Activated T-helper 17 cell treated with anti-CD3 and anti-CD28 coated beads, Interleukin-2, amount 50 U/mL, for 72 hours (primary cell): ENCODE results near the gene SH3D19. TPM values are rescaled to one million over a fixed set of nuclear protein-coding genes. Genes with fewer than 3 reads are reported as not detected.
A peak's percentile ranks its signal among the peaks of the same experiment; 100 is the strongest.
"Not testable (repeated sequence)": the region's sequence is repeated elsewhere in the genome, so short reads cannot be mapped to it uniquely, and the experiment has no call there.

ENCODE experiments used
- ATAC-seq: fragments of 150-1000 bp; cut with Tn5 transposase; replicated peaks from 2 replicates; pipeline ENCODE4 v1.10.0; 2021; ENCODE audit warnings: mild to moderate bottlenecking, moderate library complexity
- H3K27ac Mint-ChIP-seq: one replicate; pipeline ENCODE4 v1.8.0; 2022; ENCODE audit warnings: mixed read lengths
- H3K27me3 Mint-ChIP-seq: one replicate; pipeline ENCODE4 v1.8.0; 2022; ENCODE audit warnings: mixed read lengths
- H3K36me3 Mint-ChIP-seq: one replicate; pipeline ENCODE4 v1.8.0; 2022; ENCODE audit warnings: low read depth, mild to moderate bottlenecking, mixed read lengths
- H3K4me1 Mint-ChIP-seq: one replicate; pipeline ENCODE4 v1.8.0; 2022; ENCODE audit warnings: mixed read lengths
- H3K4me3 Mint-ChIP-seq: one replicate; pipeline ENCODE4 v1.8.0; 2022; ENCODE audit warnings: mild to moderate bottlenecking, mixed read lengths
- H3K9me3 Mint-ChIP-seq: one replicate; pipeline ENCODE4 v1.8.0; 2022; ENCODE audit warnings: mixed read lengths
- total RNA-seq, 2 donors: library from RNA; stranded (reverse); gene quantifications; one replicate each; pipeline ENCODE4 v1.2.3, GENCODE V29; 2022

SH3D19 gene
- total RNA-seq, 2 donors from 2014 or later = 1.1 TPM; not detected in 1

DNA sequence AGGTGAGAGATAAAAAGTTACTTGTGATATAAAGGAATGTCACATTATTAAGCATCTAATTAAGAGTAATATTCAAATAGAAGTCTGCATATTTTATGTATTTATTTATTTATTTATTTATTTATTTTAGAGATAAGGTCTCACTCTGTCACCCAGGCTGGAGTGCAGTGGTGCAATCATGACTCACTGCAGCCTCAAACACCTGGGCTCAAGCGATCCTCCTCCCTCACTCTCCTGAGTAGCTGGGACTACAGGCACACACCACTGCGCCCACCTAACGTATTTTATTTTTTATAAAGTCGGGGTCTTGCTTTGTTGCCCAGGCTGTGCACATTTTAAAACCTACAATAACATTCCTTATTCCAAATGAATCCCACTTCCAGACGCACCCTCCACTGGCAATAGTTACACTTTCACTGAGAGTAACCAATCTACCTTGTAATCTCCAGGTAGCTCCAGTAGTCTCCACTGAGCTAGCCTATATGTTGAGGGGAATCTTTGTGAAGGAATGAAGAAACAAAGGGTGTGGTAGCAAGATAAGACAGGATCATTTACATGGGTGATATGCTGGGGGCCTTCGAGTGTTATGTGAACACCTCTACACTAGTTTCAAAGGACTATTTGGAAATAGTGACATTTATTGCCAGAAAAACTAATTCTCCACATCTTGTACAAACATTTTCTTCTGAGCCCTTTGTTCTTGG lies 11.9 kb downstream of the SH3D19 start:
- H3K9me3 Mint-ChIP-seq = no peaks in the 10 kb centered on the region
- H3K27me3 Mint-ChIP-seq = peaks cover 7% of the 10 kb centered on the region
- no peak overlapping the region for H3K4me3 Mint-ChIP-seq
- ATAC-seq = no peak
- no peak overlapping the region for H3K27ac Mint-ChIP-seq
- H3K36me3 Mint-ChIP-seq = no peaks in the 10 kb centered on the region
- H3K4me1 Mint-ChIP-seq = no peaks in the 10 kb centered on the region

DNA sequence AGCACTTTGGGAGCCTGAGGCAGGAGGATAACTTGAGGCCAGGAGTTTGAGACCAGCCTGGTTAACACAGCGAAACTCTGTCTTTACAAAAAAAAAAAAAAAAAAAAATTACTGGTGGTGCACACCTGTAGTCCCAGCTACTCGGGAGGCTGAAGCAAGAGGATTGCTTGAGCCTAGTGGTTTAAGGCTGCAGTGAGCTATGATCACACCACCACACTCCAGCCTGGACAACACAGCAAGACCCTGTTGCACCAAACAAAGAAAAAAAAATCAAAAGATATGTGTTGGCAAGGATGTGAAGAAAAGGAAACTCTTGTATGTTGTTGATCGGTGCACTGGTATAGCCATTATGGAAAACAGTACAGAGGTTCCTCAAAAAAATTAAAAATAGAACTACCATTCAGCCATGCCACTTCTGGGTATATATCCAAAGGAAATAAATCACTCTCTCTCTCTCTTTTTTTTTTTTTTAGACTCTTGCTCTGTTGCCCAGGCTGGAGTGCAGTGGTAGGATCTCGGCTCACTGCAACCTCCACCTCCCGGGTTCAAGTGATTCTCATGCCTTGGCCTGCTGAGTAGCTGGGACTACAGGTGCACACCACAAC lies 15.2 kb downstream of the SH3D19 start:
- Mint-ChIP-seq H3K36me3 (no peaks in the 10 kb centered on the region), H3K27ac (no peak overlapping the region), H3K9me3 (no peaks in the 10 kb centered on the region), H3K4me1 (no peaks in the 10 kb centered on the region), H3K27me3 (peaks cover 3% of the 10 kb centered on the region), H3K4me3 (no peak overlapping the region)
- ATAC-seq = no peak

DNA sequence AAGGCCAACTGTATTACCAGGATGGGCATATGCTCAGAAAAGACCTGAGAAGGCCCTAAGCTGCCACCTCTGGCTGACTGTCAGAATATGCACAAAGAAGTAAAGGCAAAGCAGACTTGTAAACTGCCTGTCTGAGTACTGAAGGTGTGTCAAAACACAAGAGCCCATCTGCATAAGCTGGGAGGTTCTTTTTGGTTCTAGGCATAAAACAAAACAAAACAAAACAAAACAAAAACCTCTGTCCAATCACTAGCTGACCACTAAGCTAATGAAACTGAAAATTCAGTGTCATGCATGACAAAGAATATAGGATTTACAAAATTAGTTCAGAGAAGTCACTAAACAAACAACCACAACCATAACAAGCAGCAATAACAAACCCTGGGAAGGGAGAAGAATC lies 20.6 kb downstream of the SH3D19 start:
- Mint-ChIP-seq H3K9me3 (no peaks in the 10 kb centered on the region), H3K4me1 (no peaks in the 10 kb centered on the region)

DNA sequence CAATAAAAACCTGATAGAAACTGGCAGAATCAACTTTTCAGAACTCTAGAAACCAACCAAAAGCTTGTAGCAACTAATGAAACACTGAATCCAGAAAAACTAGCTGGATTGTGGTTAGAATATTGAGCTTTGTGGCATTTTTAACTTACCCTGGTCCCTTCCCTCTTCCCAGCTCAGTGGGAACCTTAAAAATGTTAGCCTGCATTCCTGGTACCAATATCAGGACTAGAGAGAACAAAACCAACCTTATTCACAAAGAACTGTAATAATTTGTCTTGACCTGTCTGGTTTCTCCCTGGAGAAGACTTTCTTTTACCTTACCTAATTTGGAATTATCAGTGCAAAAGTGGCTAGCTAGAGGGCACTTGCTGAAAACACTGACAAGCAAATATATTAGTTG lies 21.2 kb downstream of the SH3D19 start:
- no peaks in the 10 kb centered on the region for H3K4me1 Mint-ChIP-seq
- no peak for ATAC-seq

More for the DNA sequence above, 20.6 kb downstream of the SH3D19 start:
- no peak overlapping the region for H3K27ac Mint-ChIP-seq
- H3K4me3 Mint-ChIP-seq = no peak overlapping the region
- no peaks in the 10 kb centered on the region for H3K36me3 Mint-ChIP-seq
- H3K27me3 Mint-ChIP-seq = peaks cover 7% of the 10 kb centered on the region
- ATAC-seq = peak; percentile 19

DNA sequence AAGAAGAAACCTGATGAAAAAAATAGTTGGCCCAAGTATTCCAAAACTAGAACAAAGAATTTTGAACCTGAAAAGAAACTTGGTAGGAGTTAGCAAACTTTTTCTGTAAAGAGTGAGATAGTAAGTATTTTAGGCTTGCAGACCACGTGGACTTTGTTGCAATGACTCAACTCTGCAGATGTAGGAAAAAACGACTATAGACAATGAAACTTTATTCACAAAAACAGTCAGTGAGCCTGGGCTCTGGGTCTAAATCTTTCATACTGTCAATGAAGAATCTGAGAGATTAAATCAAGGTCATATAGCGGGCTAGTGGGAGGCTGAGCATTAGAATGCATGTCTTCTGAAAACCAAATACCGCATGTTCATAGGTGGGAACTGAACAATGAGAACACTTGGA lies 23.0 kb downstream of the SH3D19 start:
- Mint-ChIP-seq H3K27me3 (peaks cover 7% of the 10 kb centered on the region), H3K9me3 (no peaks in the 10 kb centered on the region), H3K36me3 (no peaks in the 10 kb centered on the region), H3K4me3 (no peak overlapping the region), H3K4me1 (no peaks in the 10 kb centered on the region), H3K27ac (no peak overlapping the region)
- peak; percentile 12 for ATAC-seq

More for the DNA sequence above, 21.2 kb downstream of the SH3D19 start:
- no peaks in the 10 kb centered on the region for H3K36me3 Mint-ChIP-seq
- H3K4me3 Mint-ChIP-seq = no peak overlapping the region
- H3K27ac Mint-ChIP-seq = no peak overlapping the region
- no peaks in the 10 kb centered on the region for H3K9me3 Mint-ChIP-seq
- H3K27me3 Mint-ChIP-seq = peaks cover 7% of the 10 kb centered on the region

- Mint-ChIP-seq H3K4me3 (no peak overlapping the region), H3K4me1 (no peaks in the 10 kb centered on the region)
- ATAC-seq = no peak
Measured at GRCh38 chr4:151297170-151297569, 28.2 kb downstream of the SH3D19 start.

DNA sequence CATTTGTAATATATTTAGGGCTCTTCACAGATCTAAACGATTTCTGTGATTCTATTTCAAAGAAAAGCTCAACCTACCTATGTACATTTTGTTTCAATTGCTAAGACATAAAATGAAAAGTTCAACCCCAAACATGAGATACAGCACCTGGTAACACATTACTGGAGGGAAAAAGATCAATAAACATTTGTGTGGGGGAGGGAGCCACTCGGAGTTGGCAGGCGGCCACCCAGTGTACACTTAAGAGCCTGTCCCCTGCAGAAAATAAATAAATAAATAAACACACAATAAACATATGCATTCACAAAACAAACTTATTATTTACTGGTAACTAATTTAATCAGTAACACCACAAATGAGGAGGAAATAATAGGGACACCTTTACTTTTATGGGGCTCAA lies 29.2 kb downstream of the SH3D19 start:
- ATAC-seq = no peak

More at GRCh38 chr4:151297170-151297569, 28.2 kb downstream of the SH3D19 start:
- no peak overlapping the region for H3K27ac Mint-ChIP-seq
- no peaks in the 10 kb centered on the region for H3K9me3 Mint-ChIP-seq
- peaks cover 8% of the 10 kb centered on the region for H3K27me3 Mint-ChIP-seq
- H3K36me3 Mint-ChIP-seq = no peaks in the 10 kb centered on the region

DNA sequence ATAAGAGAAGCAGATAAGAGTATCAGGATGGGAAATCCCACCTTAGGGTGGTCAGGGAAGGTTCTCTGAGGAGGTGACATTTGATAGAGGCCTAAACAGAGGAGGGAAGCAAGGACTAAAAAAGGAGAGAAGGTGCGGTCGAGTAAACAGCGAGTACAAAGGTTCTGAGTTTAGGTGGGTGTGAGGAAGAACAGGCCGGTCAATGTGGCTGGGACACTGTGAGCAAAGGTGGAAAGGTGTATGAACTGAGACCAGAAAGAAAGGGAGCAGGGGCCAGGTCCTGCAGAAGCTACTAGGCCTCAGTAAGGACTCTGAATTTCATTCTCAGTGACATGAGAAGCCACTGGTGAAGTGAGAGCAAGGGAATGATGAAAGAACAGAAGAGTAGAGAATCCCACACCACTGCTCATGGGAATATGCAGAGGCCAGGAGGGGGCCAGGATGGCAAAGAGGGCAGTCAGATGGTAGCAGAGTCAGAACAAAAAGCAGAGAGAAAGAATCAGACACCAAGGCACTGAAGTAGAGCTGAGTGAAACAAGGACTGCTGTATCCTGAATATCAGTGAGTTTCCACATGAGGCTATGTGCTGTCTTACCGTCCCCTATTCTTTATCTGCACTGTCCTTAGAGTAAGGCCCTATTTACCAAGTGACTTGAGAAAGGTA lies 30.4 kb downstream of the SH3D19 start:
- no peak overlapping the region for H3K4me3 Mint-ChIP-seq
- H3K27me3 Mint-ChIP-seq = peaks cover 3% of the 10 kb centered on the region
- H3K4me1 Mint-ChIP-seq = no peaks in the 10 kb centered on the region
- H3K36me3 Mint-ChIP-seq = no peaks in the 10 kb centered on the region
- ATAC-seq = no peak
- peaks cover 4% of the 10 kb centered on the region for H3K9me3 Mint-ChIP-seq
- no peak overlapping the region for H3K27ac Mint-ChIP-seq

More for the DNA sequence above, 29.2 kb downstream of the SH3D19 start:
- H3K27ac Mint-ChIP-seq = no peak overlapping the region
- H3K9me3 Mint-ChIP-seq = no peaks in the 10 kb centered on the region
- H3K4me1 Mint-ChIP-seq = no peaks in the 10 kb centered on the region
- H3K27me3 Mint-ChIP-seq = peaks cover 8% of the 10 kb centered on the region
- H3K36me3 Mint-ChIP-seq = no peaks in the 10 kb centered on the region
- no peak overlapping the region for H3K4me3 Mint-ChIP-seq

DNA sequence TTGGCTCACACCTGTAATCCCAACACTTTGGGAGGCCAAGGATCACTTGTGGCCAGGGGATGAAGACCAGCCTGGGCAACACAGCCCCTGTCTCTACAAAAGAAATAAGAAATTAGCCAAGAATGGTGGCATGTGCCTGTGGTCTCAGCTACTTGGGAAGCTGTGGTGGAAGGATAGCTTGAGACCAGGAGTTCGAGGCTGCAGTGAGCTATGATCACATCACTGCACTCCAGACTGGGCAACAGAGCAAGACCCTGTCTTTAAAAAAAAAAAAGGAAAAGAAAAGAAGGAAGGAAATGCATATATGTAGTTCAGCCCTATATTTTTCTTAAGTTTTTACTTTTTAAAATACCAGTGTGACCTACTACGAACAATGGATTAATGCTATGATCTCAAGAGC lies 33.4 kb downstream of the SH3D19 start:
- no peaks in the 10 kb centered on the region for H3K27me3 Mint-ChIP-seq
- H3K36me3 Mint-ChIP-seq = no peaks in the 10 kb centered on the region
- peaks cover 4% of the 10 kb centered on the region for H3K9me3 Mint-ChIP-seq
- H3K4me3 Mint-ChIP-seq = no peak overlapping the region
- no peaks in the 10 kb centered on the region for H3K4me1 Mint-ChIP-seq
- no peak for ATAC-seq
- no peak overlapping the region for H3K27ac Mint-ChIP-seq

- Mint-ChIP-seq H3K27me3 (no peaks in the 10 kb centered on the region), H3K36me3 (no peaks in the 10 kb centered on the region), H3K27ac (no peak overlapping the region), H3K4me3 (no peak overlapping the region), H3K4me1 (no peaks in the 10 kb centered on the region), H3K9me3 (peaks cover 4% of the 10 kb centered on the region)
- no peak for ATAC-seq
Measured at GRCh38 chr4:151291485-151291884, 33.9 kb downstream of the SH3D19 start.

GRCh38 chr4:151287409-151287808 lies 38.0 kb downstream of the SH3D19 start:
- Mint-ChIP-seq H3K4me1 (no peaks in the 10 kb centered on the region), H3K27ac (no peak overlapping the region), H3K9me3 (peaks cover 4% of the 10 kb centered on the region), H3K4me3 (no peak overlapping the region), H3K27me3 (peaks cover 8% of the 10 kb centered on the region), H3K36me3 (no peaks in the 10 kb centered on the region)
- ATAC-seq = no peak

DNA sequence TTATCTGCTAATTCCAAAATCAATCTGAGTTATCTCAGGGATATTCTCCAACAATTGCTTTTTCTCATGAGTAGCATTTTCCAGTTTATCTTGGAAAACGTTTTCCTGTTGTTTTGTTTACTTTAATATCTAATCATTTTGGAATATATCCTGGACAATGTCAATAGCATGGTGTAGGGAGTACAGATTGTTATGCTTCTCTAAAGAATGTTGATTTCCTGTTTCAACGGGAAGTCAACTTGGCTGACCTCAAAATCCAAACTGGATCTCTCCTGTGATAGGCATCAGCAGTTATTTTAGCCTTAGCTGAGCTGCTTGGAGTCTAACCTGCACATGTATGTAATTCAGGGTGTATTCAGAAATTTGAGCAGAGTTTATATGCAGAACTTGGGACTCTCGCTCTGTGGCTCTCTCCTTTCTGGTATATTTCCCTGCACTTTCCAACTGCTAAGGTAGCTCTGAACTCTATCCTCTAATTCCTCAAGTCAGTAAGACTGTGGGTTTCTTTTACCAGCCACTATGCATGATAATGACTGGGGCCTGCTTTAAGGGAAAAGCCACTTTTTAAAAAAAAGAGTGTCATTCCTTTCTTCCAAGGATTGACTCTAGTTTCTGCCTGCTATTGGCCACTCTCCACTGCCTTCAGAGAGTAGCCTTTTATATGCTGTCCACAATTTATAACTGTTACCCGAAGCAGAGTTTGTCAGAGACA lies 40.7 kb downstream of the SH3D19 start:
- ATAC-seq = no peak
- H3K27ac Mint-ChIP-seq = no peak overlapping the region
- peaks cover 20% of the 10 kb centered on the region for H3K27me3 Mint-ChIP-seq
- H3K4me1 Mint-ChIP-seq = no peaks in the 10 kb centered on the region
- H3K36me3 Mint-ChIP-seq = no peaks in the 10 kb centered on the region
- no peaks in the 10 kb centered on the region for H3K9me3 Mint-ChIP-seq
- no peak overlapping the region for H3K4me3 Mint-ChIP-seq

DNA sequence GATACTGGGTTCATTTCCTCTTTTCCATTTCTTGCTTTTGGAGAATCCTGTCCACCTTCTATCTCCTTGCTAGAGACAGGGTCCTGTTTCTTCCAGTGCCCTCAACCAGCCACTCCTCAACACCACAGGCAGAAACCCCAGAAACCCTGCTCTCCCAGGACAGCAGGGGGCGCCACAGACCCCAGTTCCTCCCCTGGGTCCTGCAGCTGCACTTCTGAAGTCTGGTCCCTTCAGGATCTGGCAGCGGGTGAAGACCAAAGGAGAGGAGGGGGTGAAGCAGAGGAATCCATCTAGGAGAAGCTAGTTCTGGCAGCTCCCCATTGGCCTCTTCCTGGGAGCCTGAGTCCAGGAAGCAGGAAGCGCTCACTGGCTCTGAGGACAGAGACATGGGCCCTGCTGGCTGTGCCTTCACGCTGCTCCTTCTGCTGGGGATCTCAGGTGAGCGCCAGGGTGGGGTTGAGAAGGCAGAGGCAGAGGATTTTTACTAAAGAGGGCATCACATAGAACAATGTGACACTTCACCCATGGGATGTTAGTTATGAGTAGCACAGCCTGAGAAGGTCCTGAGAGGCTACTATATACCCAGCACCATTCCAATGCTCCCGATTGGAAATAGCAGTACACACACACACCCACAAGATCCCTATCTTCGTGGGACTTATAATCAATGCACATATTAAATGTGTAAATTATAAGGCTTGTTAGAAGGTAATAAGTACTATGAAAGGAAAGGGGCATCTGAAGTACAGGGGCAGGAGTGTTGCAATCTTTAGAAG lies 48.4 kb downstream of the SH3D19 start, which contains the start of gene PRSS48:
PRSS48 (plus strand) TSS at position 375 of the 776 bp plus-strand sequence; CDS start at position 387, 12 bp downstream.
- Mint-ChIP-seq H3K9me3 (no peaks in the 10 kb centered on the region), H3K36me3 (no peaks in the 10 kb centered on the region), H3K27ac (no peak within 1 kb of the TSS), H3K4me1 (no peaks in the 10 kb centered on the region), H3K4me3 (no peak within 1 kb of the TSS), H3K27me3 (peaks cover 23% of the 10 kb centered on the region)
- ATAC-seq = peak; percentile 45

GRCh38 chr4:151268905-151269304 lies 56.5 kb downstream of the SH3D19 start:
- H3K36me3 Mint-ChIP-seq, H3K9me3 Mint-ChIP-seq, H3K4me3 Mint-ChIP-seq, H3K4me1 Mint-ChIP-seq, H3K27me3 Mint-ChIP-seq, ATAC-seq, H3K27ac Mint-ChIP-seq: not testable (repeated sequence)
